Astrocyte of the spinal cord (primary cell): ENCODE results near the gene METTL24.

Source experiments
- DNase-seq: peaks from one replicate; pipeline ENCODE4 v3.0.0; 2011; ENCODE audit warnings: low read depth, low spot score
- H3K4me3 ChIP-seq: 2 replicates; pipeline ENCODE4 v1.5.1; 2011; ENCODE audit warnings: low read depth, mild to moderate bottlenecking, low read length, moderate library complexity
- CTCF ChIP-seq: IDR thresholded peaks from 2 replicates; pipeline ENCODE4 v1.5.1; 2012; ENCODE audit warnings: low read depth, mild to moderate bottlenecking, low read length, inconsistent platforms
- in situ Hi-C: cut with HindIII; loops from 2 replicates; pipeline ENCODE4 v1.10.0; 2017; ENCODE audit warnings: low sequenced_read_pairs

The METTL24 gene

DNA sequence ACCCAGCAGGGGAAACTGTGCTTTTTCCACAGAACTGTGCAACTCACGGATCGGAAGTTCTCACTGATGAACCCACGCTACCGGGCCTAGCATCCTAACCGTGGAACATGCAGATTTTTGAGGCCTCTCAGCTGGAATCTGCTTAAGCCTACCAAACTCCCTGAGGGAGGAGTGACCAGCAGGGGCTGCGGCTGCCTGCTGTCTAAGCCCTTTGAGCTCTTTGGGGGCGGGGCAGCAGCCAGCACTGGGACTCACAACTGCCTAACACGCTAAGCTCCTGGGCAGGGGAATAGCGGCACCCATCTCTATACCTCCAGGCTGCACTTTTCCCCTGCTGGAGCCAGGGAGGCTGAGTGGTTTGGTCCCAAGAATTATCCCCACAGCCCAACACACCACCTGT is 20.4 kb upstream of the METTL24 start:
- in situ Hi-C loops = no loop called here
- no peak overlapping the region for H3K4me3 ChIP-seq
- no peak for DNase-seq
- TF ChIP-seq CTCF = no peak

GRCh38 chr6:110369066-110369465 is 10.9 kb upstream of the METTL24 start:
- in situ Hi-C loops = no loop called here
- no peak for TF ChIP-seq CTCF
- no peak for DNase-seq

GRCh38 chr6:110368284-110368683 is 10.1 kb upstream of the METTL24 start:
- in situ Hi-C loops = no loop called here
- TF ChIP-seq CTCF = no peak
- DNase-seq = no peak
- no peak overlapping the region for H3K4me3 ChIP-seq

More at GRCh38 chr6:110369066-110369465, 10.9 kb upstream of the METTL24 start:
- no peak overlapping the region for H3K4me3 ChIP-seq

- H3K4me3 ChIP-seq = no peak overlapping the region
- in situ Hi-C loops = no loop called here
- no peak for DNase-seq
- no peak for TF ChIP-seq CTCF
Measured at GRCh38 chr6:110367825-110368224, 9.7 kb upstream of the METTL24 start.

- no peak overlapping the region for H3K4me3 ChIP-seq
- TF ChIP-seq CTCF = no peak
- DNase-seq = no peak
- in situ Hi-C loops = no loop called here
Measured at GRCh38 chr6:110366975-110367374, 8.8 kb upstream of the METTL24 start.

DNA sequence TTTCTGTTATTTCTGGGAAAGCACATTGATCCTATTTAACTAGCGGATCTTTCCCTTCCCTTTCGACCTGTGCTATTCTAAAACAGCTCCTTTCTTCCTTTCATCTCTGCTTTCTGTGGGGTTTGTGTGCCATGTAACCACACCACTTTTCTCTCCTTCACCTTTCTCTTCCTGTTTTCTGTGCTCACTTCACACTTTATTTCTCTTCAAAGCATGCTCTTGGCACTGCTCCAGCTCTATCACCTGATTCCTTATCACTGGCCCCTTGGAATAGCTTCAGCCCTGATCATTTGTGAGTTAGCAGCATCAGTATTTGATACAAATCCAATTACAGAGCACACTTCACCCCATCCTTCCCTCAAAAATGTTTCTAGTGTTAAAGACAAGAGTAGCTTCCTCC is 8.1 kb upstream of the METTL24 start:
- TF ChIP-seq CTCF = no peak
- in situ Hi-C loops = no loop called here
- DNase-seq = no peak
- no peak overlapping the region for H3K4me3 ChIP-seq
